SK-N-SH (cell line): ENCODE results near the gene AFAP1L2.

Experiments
- RAD21 ChIP-seq: IDR thresholded peaks from 2 replicates; pipeline ENCODE4 v1.6.1; 2012; ENCODE audit warnings: mild to moderate bottlenecking, low read length
- TAF1 ChIP-seq: IDR thresholded peaks from 2 replicates; pipeline ENCODE4 v1.6.1; 2012; ENCODE audit warnings: low read depth, mild to moderate bottlenecking, low read length, moderate library complexity, borderline replicate concordance
- TF ChIP-seq, protein P1 (sequence below): fragments of 200-600 bp; sonication (generic); IDR thresholded peaks from 2 replicates; pipeline ENCODE4 v1.6.1; 2017; ENCODE audit warnings: antibody characterized with exemption, mild to moderate bottlenecking, moderate library complexity

DNA sequence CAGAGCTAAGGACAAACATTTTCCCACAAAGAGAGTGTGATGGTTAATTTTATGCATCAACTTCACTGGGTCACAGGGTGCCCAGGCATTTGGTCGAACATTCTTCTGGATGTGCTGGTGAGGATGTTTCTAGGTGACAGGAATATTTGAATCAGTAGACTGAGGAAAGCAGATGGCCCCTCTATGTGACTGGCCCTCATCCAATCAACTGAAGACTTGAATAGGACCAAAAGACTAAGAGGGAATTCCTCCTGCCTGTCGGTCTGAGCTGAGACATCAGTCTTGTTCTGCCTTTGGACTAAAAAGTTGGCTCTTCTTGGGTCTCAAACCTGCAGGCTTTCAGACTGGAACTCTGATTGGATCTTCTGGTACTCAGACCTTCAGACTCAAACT, 44.4 kb downstream of the AFAP1L2 start:
- TF ChIP-seq, protein P1, sequence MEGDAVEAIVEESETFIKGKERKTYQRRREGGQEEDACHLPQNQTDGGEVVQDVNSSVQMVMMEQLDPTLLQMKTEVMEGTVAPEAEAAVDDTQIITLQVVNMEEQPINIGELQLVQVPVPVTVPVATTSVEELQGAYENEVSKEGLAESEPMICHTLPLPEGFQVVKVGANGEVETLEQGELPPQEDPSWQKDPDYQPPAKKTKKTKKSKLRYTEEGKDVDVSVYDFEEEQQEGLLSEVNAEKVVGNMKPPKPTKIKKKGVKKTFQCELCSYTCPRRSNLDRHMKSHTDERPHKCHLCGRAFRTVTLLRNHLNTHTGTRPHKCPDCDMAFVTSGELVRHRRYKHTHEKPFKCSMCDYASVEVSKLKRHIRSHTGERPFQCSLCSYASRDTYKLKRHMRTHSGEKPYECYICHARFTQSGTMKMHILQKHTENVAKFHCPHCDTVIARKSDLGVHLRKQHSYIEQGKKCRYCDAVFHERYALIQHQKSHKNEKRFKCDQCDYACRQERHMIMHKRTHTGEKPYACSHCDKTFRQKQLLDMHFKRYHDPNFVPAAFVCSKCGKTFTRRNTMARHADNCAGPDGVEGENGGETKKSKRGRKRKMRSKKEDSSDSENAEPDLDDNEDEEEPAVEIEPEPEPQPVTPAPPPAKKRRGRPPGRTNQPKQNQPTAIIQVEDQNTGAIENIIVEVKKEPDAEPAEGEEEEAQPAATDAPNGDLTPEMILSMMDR: no peak
- TF ChIP-seq RAD21 (no peak), TAF1 (no peak)
